Activated CD4-positive, alpha-beta T cell treated with anti-CD3 and anti-CD28 coated beads, Interleukin-2, Interleukin-4, amounts not matched to agents 100 ng/mL and 50 ng/mL, durations not matched to agents 16 hours and 8 hours (primary cell): Measurements from ENCODE around the gene PRKAA2.
"Not testable (repeated sequence)": the region's sequence is repeated elsewhere in the genome, so short reads cannot be mapped to it uniquely, and the experiment has no call there.

ENCODE experiments used
- DNase-seq: peaks from one replicate; pipeline ENCODE4 v3.0.0-alpha.2; 2020; ENCODE audit warnings: low spot score

The PRKAA2 gene

DNA sequence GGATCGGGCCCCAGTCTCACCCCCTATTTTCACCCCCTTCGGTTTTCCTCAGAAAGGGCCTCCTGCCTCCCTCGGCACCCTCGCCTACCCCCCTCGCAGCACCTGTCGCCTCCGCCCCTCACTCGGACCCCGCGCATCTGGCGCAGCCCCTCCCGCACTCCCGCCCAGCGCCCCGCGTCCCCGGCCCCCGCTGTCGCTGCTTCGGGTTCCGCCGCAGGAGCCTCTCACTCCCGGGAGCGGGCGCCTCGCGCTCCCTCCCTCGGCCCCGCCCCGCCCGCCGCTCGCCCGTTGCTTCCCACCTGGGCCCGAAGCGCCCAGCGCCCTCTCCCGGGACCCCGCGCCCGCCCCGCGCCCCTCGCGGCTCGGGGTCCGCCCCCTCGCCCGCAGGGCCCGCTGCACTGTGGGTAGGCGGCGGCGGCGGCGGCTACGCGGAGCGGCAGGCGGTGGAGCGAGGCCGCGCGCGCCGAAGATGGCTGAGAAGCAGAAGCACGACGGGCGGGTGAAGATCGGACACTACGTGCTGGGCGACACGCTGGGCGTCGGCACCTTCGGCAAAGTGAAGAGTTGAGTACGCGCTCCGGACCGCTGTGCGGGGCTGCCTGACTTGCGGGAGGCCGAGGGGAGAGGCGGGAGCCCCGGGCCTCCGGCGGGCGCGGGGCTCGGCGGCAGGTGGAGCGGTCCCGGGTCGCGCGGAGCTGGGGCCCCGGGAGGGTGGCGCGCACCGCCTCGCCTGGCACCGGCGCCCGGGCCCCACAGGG is at the start of gene PRKAA2:
Gene PRKAA2 (plus strand): TSS at position 396 of the 758 bp plus-strand sequence. CDS start 74 bp downstream, at position 470.
- DNase-seq, result no peak

DNA sequence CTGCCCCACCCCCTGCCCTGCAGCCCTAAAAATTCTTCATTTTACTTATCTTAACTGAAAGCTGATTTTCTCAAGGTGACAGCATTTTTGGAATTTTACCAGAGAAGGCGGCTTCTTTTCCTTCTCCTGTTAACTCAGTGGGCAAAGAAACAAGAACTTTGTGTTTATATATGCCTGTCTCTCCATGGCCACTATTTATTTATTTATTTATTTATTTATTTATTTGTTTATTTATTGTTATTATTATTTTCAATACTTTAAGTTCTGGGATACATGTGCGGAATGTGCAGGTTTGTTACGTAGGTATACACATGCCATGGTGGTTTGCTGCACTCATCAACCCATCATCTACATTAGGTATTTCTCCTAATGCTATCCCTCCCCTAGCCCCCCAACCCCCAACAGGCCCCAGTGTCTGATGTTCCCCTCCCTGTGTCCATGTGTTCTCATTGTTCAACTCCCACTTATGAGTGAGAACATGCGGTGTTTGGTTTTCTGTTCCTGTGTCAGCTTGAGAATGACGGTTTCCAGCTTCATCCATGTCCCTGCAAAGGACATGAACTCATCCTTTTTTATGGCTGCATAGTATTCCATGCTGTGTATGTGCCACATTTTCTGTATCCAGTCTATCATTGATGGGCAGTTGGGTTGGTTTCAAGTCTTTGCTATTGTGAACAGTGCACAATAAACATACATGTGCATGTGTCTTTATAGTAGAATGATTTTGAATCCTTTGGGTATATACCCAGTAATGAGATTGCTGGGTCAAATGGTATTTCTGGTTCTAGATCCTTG is 49.5 kb upstream of the PRKAA2 start:
- DNase-seq, result not testable (repeated sequence)

DNA sequence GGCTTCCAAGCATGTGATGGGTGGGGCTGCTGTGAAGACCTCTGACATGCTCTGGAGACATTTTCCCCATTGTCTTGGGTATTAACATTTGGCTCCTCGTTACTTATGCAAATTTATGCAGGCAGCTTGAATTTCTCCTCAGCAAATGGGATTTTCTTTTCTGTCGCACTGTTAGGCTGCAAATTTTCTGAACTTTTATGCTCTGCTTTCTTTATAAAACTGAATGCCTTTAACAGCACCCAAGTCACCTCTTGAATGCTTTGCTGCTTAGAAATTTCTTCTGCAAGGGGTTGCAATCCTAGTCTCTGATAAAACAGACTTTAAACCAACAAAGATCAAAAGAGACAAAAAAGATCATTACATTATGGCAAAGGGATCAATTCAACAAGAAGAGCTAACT is 35.0 kb upstream of the PRKAA2 start:
- not testable (repeated sequence) for DNase-seq

DNA sequence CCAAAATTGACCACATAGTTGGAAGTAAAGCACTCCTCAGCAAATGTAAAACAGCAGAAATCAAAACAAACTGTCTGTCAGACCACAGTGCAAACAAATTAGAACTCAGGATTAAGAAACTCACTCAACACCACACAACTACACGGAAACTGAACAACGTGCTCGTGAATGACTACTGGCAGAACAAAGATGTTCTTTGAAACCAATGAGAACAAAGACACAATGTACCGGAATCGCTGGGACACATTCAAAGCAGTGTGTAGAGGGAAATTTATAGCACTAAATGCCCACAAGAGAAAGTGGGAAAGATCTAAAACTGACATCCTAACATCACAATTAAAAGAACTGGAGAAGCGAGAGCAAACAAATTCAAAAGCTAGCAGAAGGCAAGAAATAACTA is 34.3 kb upstream of the PRKAA2 start:
- DNase-seq, result not testable (repeated sequence)

DNA sequence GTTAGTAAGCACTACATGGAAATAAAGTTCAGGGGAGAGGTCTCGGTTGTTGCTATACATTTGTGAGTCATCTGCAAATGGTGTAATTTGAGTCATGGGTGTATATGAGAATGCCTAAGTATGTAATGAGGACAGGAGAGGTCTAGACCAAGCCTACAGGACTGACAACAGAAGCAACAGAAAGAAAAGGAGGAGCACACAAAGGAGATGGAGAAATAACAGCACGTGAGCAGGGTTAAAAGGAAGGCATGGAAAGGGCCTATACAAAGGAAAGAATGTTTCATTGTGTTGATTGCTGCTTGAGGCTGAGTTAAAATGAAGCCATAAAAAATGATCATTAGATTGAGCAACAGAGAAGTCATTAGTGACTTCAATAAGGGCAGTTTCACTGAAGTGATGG is 28.0 kb upstream of the PRKAA2 start:
- DNase-seq, result no peak

DNA sequence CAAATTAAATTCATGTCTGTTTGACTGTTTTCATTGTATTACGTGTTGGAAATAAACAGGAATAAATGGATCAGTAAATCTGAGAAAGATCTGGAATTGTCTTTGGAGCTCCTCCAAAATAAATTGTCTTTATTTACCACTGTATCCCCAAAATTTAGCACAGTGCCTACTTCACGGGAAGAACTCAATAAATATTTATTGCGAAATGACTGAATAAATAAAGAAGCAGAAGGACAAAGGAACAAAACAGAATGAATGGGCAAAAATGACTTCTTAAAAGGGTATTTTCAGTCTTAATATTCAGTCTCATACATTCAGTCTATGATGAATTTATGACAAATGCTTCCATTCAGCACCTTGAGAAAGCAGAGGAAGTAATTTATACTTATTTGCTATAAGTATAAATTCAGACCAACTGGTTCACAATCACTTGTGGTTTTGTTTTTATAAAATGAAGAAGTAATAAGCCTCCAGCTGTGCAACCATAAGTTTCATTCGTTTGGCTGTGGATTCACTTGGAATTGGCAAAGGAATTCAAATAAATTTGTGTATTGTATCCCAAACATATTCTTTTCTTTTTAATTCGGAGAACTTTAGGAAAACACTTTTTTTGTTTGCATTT is 19.2 kb upstream of the PRKAA2 start:
- no peak for DNase-seq

DNA sequence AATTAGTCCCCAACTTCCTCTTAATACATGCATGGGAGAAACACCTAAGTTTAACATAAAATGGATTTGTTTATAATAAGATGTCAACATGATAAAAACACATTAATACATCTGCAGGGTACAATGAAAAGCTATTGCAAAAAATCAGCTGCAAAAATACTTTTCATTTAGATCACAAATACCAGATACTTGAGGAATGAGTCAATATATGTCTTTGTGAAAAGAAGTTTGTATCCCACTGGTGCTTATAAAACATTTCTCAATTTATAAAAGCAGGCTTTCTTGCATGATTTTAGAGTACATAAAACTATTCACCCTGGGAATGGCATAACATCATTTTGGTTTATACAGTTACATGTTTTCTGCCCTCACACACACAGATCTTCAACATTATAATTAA is 18.6 kb upstream of the PRKAA2 start:
- no peak for DNase-seq

DNA sequence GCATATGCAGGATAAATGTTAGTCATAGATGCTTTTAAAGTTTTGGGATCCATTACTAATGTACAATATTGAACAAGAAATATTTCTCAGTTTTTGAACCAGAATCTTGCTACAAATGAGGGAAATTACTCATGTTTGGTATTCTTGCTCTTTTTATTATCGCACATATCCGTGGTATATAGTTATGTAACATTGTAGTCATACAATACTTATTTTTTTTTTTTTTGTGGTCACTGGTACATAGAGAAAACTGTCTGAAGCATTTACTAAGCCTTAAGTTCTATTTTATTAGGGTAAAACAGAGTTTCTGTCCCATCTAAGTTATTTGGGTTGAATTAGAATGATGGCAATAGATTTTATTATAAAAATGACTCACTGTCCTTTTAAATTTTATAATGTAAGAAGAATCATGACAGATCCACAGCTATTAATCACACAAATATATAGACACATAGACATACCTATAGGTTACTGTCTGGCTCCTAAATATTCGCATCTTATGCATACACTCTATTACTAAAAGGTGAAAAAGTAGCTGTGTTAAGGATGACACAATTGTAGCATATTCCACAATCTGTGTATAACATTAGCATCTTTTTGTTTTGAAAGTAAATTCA is 18.0 kb upstream of the PRKAA2 start:
- DNase-seq, result no peak

DNA sequence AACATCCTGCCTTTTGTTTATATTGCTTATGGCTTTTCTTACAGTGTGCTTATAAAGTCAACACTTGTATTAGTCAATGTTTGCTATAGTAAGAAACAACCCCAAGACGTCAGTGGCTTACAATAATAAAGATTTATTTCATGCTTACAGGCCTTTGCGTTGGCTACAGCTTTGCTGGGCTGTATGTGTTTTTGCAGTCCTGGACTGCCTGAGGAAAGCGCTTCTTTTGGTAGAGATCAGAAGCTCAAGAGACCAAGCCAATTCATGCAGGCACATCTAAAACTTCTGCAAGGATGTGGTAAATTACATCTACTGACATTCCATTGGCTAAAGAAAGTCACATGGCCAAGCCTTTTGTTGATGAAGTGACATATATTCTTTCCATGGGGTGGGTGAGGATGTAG is 17.5 kb upstream of the PRKAA2 start:
- no peak for DNase-seq

DNA sequence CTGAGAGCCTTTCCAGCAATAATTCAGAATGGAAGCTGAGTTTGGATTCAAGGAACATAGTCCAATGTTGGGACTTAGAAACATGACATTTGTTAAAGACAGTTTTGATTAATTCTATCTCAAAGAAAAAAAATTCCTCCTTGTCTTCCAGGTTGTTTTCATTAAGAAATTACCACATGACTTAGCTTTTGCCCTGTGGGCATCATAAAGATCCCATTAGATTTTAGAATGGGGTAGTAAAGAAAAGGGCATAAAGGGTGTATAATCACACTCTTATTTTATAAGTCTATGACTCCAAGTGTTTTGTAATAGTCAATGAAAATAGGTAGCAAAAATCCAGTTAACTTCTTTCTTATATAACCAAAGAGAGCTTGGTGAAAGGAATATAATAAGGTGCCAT is 14.3 kb upstream of the PRKAA2 start:
- DNase-seq, result no peak

DNA sequence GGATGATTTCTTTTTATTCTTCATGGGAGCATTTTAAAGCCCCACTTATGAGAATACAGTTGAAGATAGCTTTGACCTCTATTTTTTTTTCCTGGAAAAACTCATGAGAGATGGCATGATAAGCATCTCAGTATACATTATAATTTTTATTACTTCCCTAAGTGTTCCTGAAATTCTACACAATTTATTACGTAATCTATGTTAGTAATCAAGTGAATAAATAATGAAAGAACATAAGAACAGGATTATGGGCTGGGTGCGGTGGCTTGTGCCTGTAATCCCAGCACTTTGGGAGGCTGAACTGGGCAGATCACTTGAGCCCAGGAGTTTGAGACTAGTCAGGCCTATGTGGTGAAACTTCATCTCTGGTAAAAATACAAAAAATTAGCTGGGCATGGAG is 13.2 kb upstream of the PRKAA2 start:
- no peak for DNase-seq

DNA sequence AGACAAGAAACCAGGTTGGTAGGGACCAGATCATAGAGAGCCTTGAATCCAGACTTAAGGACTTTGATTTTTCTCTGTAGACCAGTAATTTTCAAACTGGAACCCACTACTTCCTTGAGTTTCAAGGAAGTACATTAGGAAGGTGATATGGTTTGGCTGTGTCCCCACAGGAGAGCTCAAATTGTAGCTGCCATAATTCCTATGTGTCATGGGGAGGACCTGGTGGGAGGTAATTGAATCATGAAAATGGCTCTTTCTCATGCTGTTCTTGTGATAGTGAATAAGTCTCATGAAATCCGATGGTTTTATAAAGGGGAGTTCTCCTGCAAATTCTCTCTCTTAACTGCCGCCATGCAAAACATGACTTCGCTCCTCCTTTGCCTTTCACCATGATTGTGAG is 10.1 kb upstream of the PRKAA2 start:
- DNase-seq, result no peak

DNA sequence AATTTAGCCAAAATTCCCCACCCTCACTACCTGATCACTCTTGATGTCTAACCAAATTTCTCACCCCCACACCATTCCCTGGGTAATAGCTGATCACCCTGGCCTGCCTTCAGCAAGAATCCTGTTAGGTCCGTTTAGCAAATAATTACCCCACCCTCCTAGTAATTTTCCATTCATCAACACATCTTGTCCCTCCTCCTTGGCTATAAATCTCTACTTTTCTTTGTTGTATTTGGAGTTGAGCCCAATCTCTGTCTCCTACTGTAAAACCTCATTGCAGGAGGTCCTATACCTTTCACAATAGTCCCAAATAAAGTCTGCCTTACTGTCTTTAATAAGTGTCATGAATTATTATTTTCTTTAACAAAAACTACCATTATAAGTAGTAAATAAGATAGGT is 6.9 kb upstream of the PRKAA2 start:
- no peak for DNase-seq

DNA sequence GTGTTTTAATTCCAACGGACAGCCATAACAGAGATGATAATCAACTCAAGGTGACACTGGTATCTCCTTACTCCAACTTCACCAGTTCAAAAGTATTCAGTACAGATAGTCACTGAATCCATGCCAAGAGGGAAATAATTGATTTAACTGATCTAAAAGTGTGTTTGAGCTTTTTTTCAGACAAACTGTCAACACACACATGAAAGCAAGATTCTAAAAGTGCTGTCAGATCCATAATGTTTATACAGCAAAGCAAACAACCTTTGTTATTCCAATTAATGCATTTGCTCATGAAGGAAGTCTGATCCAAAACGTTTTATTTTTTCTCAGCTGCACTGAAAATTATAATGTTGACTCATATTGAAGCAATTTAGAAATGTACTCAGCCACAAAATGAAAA is 5.9 kb upstream of the PRKAA2 start:
- no peak for DNase-seq

DNA sequence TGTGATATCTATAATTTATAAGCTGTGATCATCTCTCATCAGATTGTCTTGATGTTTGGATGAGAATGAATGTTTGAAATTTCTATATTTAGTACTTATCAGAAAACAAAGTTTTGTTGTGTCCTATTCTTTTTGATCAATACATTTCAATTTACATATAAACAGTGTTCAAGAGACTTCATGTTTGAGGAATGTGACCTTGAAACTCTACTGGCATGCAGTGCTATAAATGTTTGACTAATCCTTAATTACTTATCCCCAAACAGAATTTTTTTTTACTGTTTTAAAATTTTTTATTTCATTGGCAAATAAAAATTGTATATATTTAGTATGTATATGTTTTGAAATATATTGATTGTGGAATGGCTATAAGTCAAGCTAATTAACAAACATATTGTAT is 1.5 kb upstream of the PRKAA2 start:
- DNase-seq, result no peak

DNA sequence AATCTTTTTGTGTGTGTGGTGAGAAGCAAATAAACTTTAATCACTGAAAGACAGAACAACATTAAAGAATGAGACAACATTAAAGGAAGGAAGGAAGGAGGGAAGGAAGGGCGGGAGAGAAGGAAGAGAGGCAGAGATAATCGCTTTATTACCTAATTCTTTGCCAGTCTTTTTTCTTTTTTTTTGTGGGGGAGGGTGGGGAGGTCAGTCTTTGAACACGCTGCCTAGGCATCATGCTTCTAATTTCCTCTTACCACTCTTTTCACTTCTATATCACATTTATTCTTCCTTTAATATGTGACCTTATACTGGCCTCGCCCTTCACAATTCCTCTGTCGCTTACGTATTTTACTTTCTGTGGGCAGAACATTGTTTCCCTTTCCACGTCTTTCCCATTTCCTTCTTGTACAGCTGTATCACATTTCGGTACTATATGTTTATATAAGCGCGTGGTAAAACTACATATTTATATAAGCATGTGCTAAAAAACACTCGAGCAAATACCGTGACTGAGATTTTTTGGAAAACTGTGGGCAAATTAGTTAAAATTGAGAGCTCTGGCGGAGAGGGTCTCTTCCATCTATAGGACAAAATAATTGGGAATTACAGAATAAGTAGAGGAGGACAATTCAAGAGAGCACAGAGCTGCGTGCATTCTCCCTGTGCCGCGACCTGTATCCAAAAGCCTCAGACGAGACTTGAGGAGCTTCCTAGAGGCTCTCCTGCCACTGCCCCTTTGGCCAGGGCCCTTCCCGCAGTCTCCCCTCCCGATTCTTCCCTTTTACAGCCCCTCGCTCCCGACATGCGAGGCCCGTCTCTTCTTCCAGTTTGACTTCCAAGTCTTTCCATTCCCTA is 823 bp upstream of the PRKAA2 start:
- DNase-seq, result no peak

DNA sequence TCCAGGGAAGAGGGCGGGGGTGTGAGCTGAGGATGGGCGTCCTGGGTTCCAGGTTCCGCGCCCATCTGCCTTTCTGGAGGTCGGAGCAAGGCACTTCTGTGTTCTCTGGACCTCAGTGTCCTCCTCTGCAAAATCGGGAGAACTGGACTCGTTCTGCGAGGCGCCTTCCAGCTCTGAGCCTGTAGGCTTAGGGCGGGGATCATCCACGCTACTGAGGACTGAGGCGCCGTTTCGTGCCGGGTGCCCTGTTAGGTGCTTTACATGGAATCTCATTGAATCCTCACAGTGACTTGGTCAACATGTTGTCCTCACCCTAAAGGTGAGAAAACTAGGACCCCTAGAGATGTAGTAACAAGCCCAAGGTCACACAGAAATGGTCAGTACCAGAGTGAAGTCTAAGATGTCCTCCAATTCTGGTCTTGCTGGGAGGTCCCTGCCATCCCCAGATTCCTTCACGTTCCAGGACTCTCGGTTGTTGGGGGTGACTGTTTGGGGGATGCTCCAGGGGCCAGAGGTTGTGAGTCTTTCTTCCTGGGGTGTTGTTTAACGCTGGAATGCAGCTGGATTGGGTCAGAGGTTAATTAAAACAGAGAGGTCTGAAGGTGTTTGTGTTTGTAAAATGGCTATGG is 677 bp downstream of the PRKAA2 start:
- no peak for DNase-seq

DNA sequence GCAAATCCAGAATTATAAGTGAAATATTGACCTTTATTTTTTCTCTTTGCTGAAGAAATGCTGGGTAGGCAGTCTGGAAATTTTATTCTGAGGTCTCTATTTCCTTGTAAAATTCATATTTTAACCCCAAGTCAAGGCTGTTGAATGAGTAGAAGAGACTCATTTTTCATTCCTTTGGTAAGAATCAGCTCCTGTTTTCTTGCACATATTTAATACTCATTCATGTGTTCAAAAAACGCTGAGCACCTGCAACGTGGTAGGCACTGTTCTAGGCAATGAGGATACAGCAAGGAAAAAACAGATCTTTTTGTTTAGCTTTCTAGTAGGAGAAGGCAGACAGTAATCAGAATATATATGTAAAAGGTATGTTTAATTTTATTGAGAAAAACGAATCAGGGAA is 1.5 kb downstream of the PRKAA2 start:
- DNase-seq, result no peak

DNA sequence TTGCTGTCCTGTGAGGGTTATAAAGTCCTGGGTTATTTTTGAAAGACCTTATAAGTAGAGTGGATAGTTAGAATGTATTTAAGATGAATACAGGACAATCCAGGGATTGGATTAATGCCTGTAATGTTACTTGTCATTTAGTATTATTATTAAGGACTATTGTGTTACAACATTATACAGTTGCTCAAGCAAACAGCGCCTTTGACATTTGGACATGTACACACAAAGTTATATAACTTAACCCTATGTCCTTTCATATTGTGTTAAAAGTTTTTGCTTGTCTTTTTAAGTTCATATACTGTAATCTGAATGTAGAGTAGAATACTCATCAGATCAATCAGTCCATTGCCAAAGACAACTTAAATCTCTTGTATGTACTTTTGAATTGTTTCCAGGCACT is 2.0 kb downstream of the PRKAA2 start:
- DNase-seq, result no peak

DNA sequence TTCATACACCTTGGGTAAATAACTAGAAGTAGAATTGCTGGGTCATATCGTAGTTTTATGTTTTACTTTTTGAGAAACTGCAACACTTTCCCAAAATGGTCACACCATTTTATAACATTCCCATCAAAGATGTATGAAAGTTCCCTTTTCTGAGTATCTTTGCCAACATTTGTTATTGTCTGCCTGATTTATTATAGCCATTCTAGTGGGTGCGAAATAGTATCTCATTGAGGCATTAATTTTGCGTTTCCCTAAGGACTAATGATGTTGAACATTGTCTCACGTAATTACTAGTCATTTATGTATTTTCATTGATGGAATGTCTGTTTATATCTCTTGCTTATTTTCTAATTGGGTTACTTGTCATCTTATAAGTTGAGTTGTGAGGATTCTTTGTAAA is 3.4 kb downstream of the PRKAA2 start:
- DNase-seq, result no peak
